Raji (cell line): ENCODE measurements around the gene HSF2.

Experiments used
- POLR2A ChIP-seq: IDR thresholded peaks from 2 replicates; pipeline ENCODE4 v1.6.1; 2011; ENCODE audit warnings: low read depth, low read length, control low read depth; ENCODE audit not compliant: insufficient read depth

The HSF2 gene

GRCh38 chr6:122416825-122417224, 17.4 kb downstream of the HSF2 start:
- no peak for TF ChIP-seq POLR2A

DNA sequence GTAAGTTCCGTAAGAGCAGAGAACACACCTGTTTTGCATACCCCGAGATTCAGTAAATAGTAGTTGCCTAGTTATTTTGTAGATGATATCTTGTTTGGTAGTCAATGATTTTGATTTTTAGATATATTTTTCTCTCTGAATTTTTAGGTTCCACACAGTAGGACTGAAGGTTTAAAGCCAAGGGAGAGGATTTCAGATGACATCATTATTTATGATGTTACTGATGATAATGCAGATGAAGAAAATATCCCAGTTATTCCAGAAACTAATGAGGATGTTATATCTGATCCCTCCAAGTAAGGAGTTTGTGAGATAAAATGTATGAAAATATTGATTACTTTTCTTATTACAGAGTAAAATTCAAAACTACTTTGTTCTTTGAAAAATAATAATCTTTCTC, 22.6 kb downstream of the HSF2 start:
- no peak for TF ChIP-seq POLR2A

DNA sequence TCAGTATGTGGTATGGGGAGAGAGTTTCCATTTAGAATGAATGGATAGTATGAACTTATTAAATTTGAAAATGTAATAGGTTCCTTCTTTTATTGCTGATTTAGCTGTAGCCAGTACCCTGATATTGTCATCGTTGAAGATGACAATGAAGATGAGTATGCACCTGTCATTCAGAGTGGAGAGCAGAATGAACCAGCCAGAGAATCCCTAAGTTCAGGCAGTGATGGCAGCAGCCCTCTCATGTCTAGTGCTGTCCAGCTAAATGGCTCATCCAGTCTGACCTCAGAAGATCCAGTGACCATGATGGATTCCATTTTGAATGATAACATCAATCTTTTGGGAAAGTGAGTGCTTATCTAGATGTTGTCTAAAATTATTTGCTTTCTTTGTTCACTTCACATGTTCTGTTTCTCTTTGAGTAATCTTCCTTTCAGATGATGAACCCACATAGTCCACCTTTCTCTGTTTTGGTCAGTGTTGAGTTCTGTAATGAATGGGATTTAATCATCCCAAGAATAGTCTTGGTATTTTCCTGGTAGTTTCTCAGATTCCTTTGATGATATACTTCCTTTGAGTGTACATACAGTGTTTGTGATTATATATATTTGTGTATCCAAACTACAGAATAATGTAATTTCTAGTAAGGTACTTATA, 23.3 kb downstream of the HSF2 start:
- TF ChIP-seq POLR2A = no peak

GRCh38 chr6:122423734-122424133, 24.3 kb downstream of the HSF2 start:
- TF ChIP-seq POLR2A = no peak

DNA sequence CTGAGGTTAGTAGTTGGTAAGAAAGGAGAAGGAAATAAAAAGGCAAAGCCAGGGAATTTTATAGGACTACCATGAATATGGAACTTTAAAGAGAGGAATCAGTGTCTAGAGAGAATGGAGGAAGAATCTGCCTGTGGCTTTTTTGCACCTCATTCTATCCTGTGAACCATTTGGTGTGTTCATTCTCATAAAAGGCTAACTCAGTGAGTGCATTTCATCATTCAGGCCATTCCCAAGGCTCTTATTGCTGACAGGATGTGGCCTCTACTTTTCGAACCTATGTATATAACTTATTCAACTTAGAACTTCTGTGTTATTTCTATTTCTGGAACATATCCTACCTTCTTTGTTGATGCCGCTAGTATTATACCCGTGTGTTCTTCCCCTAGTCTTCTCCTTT, 27.1 kb downstream of the HSF2 start:
- no peak for TF ChIP-seq POLR2A

- TF ChIP-seq POLR2A = no peak
Measured at GRCh38 chr6:122428781-122429180, 29.3 kb downstream of the HSF2 start.

DNA sequence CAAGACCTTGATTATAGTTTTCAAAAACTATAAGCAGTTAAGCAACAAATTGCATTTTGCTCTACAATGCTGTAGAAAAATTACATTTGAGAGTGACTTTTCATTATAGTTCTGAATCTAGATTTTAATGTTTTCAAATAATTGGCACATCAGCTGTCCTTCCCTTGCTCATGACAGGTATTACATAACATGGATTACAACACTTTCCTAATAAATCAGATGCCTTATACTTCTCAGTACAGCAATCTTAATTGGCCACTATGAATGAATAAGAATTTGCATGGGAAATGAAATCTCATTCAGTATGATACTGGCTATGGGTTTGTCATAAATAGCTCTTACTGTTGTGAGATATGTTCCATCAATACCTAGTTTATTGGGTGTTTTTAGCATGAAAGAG, 29.9 kb downstream of the HSF2 start:
- no peak for TF ChIP-seq POLR2A

GRCh38 chr6:122431780-122432179, 32.3 kb downstream of the HSF2 start:
- TF ChIP-seq POLR2A = no peak

DNA sequence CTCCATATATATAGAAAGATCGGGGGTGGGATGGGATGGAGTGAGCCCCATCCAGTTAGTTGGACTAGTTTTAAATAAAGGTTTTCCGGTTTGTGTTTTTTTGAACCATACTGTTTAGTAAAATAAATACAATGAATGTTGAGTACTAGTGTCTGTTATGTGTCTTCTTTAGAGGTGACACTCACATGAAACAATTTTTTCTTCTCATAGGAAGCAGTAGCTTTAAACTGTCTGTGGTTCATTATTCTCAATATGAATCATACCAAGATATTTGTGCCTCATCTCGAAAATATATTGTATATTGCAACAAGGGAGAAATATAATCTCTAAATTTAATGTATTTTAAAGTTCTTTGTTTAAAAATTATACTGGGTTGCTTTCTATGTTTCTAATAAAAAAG, 33.4 kb downstream of the HSF2 start:
- no peak for TF ChIP-seq POLR2A

DNA sequence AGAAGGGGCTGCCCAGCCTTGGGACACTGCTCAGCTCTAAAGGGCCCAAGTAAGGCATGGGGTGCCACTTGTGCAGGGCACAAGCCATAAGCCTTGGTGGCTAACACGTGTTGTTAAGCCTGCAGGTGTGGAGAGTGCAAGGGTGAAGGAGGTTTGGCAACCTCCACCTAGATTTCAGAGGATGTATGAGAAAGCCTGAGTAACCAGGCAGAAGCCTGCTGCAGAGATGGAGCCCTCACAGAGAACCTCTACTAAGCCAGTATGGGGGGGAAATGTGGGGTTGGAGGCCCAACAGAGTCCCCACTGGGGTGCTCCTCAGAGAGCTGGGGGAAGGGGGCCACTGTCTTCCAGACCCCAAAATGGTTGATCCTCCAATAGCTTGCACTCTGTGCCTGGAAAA, 39.5 kb downstream of the HSF2 start:
- no peak for TF ChIP-seq POLR2A

GRCh38 chr6:122445274-122445673, 45.8 kb downstream of the HSF2 start:
- no peak for TF ChIP-seq POLR2A

DNA sequence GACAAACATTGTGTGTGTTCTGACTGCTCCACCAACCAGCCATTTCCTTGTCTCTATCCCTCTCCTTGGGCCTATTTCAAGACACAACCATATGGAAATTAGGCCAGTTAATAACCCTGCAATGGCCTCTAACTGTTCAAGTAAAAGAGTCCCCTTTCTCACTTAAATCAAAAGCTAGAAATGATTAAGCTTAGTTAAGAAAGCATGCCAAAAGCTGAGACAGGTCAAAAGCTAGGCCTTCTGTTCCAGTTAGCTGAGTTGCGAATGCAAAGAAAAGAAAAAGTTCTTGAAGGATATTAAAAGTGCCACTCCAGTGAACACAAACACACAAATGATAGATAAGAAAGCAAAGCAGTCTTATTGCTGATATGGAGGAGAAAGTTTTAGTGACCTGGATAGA, 49.6 kb downstream of the HSF2 start:
- no peak for TF ChIP-seq POLR2A

DNA sequence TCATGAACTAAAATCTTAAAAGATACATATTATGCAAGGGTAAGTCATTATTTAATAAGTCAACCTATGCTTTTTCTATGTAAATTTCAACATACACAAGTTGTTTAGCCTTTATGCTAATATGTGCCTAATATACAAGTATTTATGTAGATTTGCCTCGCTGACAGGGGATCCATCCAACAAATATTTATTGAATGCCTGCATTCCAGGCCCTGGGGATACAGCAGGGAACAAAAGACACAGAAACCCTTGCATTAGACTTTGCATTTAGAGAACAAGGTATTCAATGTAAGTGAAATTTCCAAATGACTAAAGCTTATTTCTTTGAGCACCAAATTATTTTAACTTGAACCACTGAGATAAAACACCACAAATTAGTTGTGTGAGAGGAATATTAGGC, 53.1 kb downstream of the HSF2 start:
- TF ChIP-seq POLR2A = no peak

DNA sequence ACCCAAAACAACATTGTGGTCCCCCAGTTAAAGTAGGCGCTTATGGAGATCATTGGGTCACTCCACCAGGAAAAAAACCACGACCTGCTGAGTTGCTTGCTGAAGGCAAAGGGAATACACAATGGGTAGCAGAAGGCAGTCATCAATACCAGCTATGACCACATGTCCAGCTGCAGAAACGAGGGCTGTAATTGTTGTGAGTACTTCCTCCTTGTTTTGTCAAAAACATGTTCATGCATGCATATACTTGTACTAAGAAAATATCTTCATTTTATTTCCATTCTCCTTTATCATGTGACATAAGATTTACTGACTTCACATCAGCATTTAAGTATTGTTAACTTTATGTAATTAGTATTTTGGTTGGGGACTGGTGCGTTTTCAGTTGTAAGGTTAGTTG, 55.2 kb downstream of the HSF2 start:
- no peak for TF ChIP-seq POLR2A

GRCh38 chr6:122458087-122458486, 58.6 kb downstream of the HSF2 start:
- TF ChIP-seq POLR2A = no peak

- no peak for TF ChIP-seq POLR2A
Measured at GRCh38 chr6:122459240-122459639, 59.8 kb downstream of the HSF2 start.

DNA sequence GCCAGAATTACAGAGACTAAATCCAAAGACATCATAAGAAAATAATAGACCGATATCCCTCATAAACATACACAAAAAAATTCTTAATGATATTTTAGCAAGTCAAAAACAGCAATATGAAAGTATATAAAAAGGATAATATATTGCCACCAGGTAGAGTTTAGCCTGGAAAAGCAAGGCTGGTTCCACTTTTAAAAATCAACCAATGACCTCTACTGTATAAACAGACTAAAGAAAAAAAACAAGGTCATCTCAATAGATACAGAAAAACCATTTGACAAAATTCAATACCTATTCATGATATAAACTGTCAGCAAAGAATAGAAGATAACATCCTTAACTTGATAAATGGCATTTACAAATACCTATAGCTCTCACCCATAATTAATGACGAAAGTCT, 62.4 kb downstream of the HSF2 start:
- TF ChIP-seq POLR2A = no peak
